ENCODE results near the gene PMM2.

The PMM2 gene

DNA sequence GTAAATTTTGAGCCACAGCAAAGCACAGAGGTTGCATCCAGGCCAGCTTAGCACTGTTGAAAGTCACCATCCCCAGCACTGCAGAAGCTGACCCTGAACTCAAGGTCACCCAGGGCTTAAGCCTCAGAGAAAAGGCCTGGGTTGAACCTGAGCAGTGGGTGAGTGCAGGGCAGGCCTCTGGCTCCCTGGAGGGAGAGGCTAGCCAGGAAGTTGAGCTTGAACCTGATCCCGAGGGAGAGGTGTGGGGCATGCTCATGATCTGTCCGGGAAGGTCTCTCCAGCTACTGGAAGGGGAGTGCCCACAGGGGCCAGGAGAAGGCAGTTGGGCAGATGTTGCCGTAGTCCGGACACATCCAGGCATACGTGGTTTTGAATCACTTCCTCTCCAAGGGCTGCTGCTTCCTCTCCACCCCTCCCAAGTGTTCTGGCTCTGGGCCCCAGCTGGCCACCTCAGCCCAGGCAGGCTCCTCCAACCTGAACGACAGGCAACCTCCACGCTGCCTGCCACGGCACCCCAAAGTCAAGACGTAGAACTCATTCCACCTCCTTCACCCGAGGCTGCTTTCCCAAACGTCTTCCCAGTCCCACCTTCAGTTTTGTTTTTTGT lies 52.7 kb downstream of the PMM2 start:
- DNase-seq (ENCODE audit: low read depth in 2 of 2) = no peak

GRCh38 chr16:8851761-8852403 lies 54.2 kb downstream of the PMM2 start:
- no peak for DNase-seq (ENCODE audit: low read depth in 2 of 2)

GRCh38 chr16:8852534-8852933 lies 54.9 kb downstream of the PMM2 start:
- DNase-seq (ENCODE audit: low read depth in 2 of 2) = no peak

DNA sequence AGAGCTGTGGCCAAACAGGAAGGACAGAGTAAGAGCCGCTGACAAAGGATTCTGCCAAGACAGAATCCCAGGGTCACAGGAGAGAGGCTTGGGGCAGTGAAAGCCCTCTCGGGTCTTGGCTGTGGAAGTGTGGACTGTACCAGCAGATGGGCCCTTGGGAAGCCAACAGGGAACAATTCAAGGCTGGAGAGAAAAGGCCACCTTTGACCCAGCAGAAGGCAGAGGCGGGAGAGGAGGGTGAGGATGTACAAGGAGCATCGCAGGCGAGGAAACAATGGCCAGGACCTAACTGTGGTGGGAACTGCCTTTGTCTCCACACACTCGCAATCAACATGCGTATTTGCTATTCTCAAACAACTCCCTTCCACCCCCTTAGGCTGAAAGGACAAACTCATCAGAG lies 55.5 kb downstream of the PMM2 start:
- DNase-seq (ENCODE audit: low read depth in 2 of 2) = no peak

DNA sequence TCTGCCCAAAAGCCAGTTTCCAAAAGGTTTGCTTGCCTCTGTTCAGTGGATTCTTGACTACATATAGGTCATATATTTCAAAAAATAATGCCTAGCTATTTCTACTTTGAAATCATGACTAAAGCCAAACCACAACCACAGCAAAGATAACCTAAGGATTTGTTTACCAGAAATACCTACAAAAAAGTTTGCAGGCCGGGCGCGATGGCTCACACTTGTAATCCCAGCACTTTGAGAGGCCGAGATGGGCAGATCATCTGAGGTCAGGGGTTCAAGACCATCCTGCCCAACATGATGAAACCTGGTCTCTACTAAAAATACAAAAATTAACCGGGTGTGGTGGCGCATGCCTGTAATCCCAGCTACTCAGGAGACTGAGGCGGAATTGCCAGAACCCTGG lies 56.0 kb downstream of the PMM2 start:
- no peak for DNase-seq (ENCODE audit: low read depth in 2 of 2)

DNA sequence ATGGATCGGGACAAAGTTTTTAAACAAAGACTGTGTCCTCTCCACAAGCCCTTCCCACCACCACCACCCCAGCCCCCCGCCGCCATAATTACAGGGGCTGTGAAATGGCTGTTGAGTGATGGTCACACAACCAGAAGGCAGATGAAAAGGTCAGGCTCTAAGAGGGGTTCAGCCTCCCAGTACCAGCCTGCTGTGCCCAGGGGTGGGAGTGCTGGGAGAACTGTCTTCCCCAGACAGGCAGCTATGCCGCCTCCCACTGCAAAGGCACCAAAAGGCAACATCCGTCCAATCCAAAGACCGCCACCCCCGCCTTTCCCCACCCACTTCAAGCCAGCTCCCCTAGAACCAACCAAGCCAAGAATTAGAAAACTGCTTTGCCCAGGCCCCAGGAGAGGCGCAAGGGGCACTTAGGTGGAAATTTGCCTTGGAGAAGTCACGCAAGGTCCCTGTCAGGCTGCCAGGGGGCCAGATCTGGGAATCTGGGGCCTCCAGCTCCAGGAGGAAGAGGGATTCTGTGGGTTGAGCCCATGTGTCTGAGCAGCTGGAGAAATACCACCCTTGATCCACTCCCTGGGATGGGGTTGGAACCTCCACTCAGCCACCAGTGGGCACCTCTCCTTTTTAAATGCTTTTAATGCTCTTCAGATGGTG lies 56.8 kb downstream of the PMM2 start:
- no peak for DNase-seq (ENCODE audit: low read depth in 2 of 2)

DNA sequence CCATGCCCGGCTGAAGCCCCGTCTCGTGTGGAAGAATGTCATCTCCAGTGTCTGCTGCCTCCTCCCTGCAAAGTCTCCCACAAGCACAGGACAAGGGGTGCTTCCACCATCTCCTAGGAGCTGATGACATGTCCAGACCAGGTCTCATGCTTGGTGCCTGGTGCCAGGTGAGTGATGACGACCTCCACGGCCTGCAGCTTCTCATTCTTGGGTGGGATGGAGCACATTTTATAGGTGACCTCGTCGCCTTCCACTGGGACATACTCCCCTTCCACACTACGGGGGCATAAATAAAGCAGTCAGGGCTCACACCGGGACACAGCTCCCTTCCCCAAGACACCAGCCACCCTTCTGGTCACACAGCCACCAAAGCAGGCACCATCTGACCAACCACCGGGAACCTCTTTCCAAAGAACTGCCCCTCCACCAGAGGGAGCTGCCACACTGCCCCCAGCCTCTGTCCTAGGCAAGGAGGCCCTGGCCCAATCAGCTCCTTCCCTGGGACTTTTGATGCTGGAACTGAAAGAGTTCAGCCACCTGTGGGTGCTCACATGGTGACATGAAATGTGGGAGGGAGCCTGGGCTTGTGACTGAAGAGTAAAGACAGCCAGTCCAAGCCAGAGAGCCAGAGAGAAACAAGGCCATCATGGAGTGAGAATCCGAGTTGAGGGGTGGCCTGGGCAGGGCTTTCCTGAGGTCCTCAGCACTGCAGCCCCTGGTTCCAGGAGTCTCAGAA lies 57.6 kb downstream of the PMM2 start:
- DNase-seq (ENCODE audit: low read depth in 2 of 2) = no peak

DNA sequence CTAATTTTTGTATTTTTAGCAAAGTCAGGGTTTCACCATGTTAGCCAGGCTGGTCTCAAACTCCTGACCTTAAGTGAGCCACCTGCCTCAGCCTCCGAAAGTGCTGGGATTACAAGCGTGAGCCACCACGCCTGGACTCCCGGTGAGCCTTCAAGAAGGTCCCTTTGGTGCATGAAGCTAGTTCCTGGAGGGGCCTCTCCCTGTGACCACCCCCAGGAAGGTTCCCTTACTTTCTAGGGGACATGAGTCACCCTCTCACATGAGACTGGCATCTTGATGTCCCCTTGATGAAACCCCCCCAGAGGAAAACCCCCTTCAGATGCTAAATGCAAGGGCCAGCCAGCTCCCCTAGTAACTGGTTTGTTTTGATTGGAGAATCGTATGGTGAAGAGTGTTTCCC lies 58.3 kb downstream of the PMM2 start:
- no peak for DNase-seq (ENCODE audit: low read depth in 2 of 2)

DNA sequence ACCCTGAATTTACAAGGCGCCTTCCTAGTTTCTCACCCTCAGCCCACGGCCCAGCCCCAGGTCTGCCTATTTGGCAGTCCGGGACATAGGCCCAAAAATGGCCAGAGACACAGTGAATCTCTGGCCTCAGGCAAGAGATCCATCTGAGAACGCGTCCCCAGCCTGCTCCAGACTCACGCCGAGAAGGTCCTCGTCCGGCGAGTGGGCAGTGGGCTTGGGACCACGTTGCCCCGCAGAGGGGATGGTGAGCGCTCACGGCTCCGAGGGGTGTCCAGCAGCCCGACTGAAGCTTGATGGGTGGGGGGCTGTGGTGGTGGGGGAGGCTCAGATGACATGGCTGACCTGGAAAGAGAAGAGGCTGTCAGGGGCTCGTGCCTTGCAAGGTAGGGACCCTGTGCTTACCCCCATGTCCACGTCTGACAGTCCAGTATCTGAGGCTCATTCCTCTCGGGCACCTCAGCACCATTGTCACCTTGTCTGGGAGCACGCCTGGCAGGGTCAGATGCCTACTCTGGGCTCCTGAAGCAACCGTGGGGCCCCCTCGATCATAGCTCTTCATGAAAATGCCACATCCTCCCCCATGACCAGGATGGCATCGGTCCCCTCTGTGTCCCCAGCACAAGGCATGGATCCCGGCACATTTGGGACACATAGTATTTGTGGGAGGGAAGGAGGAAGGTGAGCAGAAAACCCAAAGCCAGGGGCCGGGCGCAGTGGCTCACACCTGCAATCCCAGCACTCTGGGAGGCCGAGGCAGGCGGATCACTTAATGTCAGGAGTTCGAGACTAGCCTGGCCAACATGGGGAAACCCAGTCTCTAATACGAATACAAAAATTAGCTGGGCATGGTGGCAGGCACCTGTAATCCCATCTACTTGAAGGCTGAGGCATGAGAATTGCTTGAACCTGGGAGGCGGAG lies 61.6 kb downstream of the PMM2 start:
- DNase-seq (ENCODE audit: low read depth in 2 of 2) = no peak

- no peak for DNase-seq (ENCODE audit: low read depth in 2 of 2)
These were observed 62.6 kb downstream of the PMM2 start for GRCh38 chr16:8859913-8860881.

DNA sequence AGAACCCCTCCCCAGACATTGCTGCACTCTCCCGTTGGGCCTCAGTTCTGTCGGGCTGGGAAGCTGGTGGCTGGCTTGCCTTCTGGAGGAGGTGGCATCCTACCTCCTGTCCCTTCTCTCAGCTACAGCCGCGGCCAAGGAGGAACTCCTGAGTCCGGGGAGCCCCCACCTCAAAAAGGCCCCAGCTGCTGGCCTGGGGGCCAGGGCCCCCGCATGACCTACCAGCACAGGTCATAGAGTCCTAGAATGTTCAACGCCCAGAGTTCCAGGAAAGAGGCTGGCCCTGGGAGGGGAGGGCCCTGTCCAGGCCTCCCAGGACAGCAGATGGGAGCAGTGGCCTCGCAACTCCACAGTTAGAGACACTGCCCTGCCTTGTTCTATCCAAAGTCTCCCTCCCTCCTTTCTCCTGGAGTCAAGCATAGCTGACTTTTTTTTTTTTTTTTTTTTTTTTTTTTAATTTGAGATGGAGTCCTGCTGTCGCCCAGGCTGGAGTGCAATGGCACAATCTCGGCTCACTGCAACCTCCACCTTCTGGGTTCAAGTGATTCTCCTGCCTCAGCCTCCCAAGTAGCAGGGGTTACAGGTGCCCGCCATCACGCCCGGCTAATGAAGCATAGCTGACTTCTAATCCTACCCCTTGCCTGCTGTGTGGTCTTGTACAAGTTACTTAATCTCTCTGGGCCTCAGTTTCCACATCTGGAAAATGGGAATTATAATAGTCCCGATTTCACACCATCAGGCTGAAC lies 64.1 kb downstream of the PMM2 start:
- DNase-seq (ENCODE audit: low read depth in 2 of 2) = no peak

- no peak for DNase-seq (ENCODE audit: low read depth in 2 of 2)
These were observed 64.9 kb downstream of the PMM2 start for GRCh38 chr16:8862309-8863130.

GRCh38 chr16:8863594-8864424 lies 66.2 kb downstream of the PMM2 start:
- DNase-seq (ENCODE audit: low read depth in 2 of 2) = no peak

DNA sequence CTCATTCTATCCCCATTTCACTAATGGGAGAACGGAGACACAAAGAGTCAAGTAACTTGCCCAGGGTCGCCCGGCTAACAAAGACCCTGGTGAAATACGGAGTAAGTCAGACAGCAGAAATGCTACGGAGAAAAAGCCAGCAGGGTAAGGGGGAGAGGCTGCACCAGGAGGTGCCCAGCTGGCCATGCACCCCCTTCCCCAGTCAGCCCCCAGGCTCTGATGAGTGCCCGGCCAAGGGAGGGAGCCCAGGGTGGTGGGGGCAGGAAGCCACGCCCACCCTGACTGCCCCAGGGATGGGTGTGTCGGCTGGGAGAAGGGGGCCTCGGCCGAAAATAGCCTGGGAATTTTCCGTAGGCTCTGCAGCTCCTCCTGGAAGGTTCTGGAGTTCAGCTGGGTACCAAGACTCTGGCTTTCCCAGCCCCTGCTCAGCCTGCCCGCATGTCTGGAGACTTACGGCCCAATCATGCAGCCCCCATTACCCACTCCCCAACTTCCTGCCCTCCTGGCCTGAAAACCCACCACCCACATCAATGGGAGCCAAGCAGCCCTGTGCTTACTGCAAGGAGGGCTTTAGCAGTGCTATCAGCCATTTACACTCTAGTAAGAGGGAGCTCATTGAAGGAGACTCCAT lies 67.0 kb downstream of the PMM2 start:
- DNase-seq (ENCODE audit: low read depth in 2 of 2) = no peak

DNA sequence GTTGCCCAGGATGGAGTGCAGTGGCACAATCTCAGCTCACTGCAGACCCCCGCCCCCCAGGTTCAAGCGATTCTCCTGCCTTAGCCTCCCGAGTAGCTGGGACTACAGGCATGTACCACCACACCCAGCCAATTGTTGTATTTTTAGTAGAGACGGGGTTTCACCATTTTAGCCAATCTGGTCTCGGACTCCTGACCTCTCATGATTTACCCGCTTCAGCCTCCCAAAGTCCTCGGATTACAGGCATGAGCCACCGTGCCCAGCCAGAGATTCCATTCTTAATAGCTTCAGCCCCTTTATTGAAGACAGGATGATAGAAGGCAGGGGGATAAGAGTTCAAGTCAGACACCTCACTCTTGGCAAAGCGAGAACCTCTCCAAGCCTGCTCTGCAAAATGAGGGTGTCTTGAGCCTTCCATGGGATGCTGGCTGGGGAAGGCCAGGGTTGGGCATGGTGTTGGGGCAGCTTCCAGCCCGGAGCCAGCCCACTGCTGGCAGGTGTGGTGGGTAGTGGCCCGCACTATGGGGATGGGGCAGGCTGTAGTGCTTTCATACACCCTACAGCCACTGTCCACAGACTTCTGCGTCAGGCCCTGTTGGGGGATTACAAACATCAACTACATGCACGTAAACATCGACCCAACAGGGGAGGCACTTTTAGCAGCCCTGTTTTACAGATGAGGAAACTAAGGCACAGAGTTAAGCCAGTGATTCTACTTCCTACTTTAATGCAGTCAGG lies 67.7 kb downstream of the PMM2 start:
- no peak for DNase-seq (ENCODE audit: low read depth in 2 of 2)

GRCh38 chr16:8866118-8866883 lies 68.7 kb downstream of the PMM2 start:
- DNase-seq (ENCODE audit: low read depth in 2 of 2) = no peak
